Coronary artery (tissue), 2 donors: ENCODE results near the gene ZBTB20.

ENCODE experiments used
- DNase-seq: peaks from one replicate; pipeline ENCODE4 v3.0.0-alpha.2; 2017; ENCODE audit warnings: low spot score
- H3K27ac ChIP-seq, 2 donors: fragments of 200-600 bp; sonication (generic); one replicate each; pipeline ENCODE4 v1.5.1; 2016 to 2019
- H3K4me3 ChIP-seq: fragments of 200-600 bp; sonication (generic); 2 replicates; pipeline ENCODE4 v1.5.1; 2016; ENCODE audit warnings: mild to moderate bottlenecking, moderate library complexity
- TF ChIP-seq, protein P1 (sequence below): fragments of 200-600 bp; sonication (generic); IDR thresholded peaks from one replicate; pipeline ENCODE4 v1.5.1; 2019; ENCODE audit warnings: antibody characterized with exemption

The ZBTB20 gene

DNA sequence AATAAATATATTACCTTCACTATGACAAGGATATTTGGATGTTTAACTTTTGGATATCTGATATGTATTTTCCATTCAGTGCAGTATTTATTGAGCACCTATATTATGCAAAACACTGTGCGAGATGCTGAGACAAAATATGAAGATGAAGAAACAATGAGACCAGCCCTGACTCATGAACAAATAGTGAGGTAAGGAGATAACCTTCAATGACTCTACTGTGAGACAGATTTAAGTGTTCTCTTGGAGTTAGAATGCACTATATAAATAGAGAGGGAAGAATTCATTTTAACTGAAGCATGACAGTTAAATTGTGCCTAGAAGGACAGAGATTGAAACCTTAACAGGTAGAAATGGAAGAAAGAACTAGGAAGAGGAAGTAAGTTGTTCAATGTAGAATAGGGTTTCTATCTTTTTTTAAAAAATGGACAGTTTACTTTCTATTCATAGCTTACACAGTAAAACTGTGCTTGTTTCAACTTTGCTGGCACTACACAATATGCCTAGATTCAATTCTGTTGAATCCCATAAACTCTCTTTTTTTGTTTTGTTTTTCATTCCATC, 124.2 kb downstream of the ZBTB20 start:
- TF ChIP-seq, protein P1, sequence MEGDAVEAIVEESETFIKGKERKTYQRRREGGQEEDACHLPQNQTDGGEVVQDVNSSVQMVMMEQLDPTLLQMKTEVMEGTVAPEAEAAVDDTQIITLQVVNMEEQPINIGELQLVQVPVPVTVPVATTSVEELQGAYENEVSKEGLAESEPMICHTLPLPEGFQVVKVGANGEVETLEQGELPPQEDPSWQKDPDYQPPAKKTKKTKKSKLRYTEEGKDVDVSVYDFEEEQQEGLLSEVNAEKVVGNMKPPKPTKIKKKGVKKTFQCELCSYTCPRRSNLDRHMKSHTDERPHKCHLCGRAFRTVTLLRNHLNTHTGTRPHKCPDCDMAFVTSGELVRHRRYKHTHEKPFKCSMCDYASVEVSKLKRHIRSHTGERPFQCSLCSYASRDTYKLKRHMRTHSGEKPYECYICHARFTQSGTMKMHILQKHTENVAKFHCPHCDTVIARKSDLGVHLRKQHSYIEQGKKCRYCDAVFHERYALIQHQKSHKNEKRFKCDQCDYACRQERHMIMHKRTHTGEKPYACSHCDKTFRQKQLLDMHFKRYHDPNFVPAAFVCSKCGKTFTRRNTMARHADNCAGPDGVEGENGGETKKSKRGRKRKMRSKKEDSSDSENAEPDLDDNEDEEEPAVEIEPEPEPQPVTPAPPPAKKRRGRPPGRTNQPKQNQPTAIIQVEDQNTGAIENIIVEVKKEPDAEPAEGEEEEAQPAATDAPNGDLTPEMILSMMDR, result no peak
- DNase-seq, result no peak
- Histone ChIP-seq H3K4me3 (no peak overlapping the region), H3K27ac (no peak overlapping the region)

DNA sequence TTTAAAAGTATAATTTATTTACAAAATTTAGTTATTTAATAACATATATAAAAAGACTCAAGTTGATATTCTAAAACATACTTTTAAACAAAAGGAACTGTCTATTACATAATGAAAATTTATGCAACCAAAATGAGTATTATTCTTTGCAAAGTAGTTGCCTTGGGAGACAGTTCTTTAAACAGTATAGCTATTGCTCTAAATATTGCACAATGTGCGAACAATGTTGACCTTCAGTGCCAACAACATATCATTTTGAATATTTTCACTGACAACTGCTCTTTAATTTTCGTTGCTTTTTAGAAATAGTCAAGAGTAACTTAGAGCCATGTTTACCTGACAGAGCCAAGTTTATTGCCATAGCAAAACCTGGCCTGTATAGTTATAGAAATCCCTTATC, 124.9 kb downstream of the ZBTB20 start:
- no peak overlapping the region for H3K27ac ChIP-seq
- TF ChIP-seq, protein P1, result no peak
- H3K4me3 ChIP-seq, result no peak overlapping the region
- DNase-seq, result no peak

DNA sequence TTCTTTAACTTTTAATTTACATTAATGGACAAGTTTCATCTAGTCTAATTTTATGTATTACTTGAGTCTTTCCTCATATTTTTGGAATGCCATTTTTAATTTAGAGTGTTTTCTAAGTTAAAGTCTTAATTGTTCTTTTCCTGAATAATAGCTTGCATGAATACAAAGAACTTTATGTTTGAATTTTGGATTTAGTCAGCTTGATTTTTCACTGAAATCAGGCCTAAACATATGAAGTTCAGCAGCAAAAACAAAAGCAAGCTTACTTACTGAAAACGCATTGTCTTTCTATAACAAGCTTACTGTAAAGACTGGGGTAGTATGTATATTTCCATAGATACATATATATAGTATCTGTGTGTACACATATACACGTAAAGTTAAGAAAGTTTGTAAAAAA, 126.0 kb downstream of the ZBTB20 start:
- no peak for DNase-seq
- TF ChIP-seq, protein P1, result no peak
- no peak overlapping the region for H3K4me3 ChIP-seq
- no peak overlapping the region for H3K27ac ChIP-seq

DNA sequence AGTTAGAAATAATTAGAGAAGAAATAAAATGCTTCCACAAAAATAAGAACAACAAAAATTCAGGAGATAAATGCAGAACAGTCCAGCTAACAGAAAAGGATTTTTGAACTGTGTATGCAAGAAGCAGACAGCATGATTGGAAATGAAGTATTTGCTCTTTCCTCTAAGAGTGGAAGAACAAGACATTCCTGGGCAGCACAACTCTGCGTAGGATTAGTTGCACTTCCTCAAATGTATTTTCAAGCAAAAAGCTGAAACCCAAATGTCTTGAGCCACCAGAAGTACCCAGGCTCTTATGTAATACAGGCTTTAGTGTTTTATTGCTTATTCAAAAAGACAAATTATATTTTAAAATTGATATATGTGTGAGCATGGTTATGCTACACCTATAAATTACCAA, 127.2 kb downstream of the ZBTB20 start:
- H3K27ac ChIP-seq, result no peak overlapping the region
- no peak overlapping the region for H3K4me3 ChIP-seq
- TF ChIP-seq, protein P1, result no peak
- DNase-seq, result no peak

DNA sequence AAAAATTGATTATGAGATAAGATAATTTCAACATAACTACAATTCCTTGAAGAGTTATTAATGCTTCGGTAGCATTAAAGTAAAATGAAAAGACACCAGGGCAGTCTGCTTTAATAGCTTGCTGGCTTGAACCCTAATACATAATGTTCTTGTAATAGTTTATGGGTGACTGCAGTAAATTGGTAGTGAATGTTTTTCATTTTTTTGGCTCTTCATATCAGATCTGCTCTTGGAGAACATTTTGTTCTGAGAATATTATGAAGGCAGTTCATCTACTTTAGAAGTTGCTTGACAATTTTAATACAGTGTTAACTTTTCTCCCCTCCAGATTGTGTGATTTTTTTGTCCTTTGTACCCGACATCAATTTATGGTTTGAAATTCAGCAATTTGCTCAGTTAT, 128.4 kb downstream of the ZBTB20 start:
- TF ChIP-seq, protein P1, result no peak
- no peak overlapping the region for H3K4me3 ChIP-seq
- H3K27ac ChIP-seq, result no peak overlapping the region
- DNase-seq, result no peak

DNA sequence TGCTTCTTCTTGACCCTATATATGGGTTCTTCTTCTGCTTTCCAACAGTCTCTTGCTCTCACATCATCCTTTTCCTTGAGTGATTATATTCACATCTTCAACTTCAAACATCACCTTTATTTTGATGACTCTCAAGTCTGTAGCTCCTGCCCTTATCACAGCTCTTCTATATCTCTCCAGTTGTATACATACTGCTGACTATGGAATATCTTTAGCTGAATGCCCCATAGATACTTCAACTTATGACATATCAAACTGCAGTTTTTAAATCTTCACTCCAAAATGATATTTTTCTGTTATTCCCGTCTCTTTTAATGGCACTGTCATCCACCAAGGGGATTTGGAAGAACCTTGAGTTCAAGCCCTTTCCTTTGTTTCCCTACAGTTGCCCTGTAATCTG, 139.1 kb downstream of the ZBTB20 start:
- no peak for DNase-seq
- Histone ChIP-seq H3K27ac (no peak overlapping the region), H3K4me3 (no peak overlapping the region)
- TF ChIP-seq, protein P1, result no peak

DNA sequence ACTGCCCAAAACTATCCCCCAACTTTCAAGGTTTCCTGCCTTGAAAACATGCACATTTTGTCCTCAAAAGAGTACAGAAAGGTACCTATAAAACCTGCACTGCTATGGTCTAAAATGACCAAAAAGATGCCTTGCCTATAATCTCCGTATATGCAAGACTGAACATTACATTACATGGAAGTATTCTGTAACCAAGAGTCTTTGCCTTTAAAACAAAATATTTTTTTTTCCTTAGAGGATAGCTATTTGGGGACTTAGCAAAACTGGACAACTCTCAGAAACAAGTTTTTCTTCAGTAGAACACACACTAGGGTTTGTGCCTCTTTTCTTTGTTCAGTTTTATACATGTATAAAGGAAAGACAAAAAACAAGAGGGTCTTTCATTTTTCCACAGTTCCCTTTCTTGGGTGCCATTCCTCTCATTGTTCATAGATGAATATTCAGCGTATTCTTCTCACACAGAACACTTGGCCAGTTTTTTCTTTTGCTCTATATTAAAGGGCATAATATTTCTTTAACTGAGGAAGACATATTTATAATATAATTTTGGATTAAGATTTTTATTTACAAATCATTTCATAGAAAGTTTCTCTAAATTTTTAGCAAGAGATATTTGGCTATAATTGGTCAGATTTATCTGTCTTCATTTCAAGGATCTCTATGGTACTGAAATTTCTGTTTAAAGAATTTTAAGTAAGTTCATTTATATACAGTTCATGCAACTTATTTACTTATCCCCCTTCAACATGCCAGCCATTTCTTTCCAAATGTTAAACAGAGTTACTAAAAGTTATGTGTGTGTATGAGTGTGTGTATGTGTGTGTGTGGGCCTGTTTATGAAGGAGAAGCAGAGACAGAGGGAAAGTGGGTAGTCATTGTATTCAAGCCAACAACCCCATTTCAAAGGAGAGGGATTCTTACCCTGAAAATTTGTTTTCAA, 142.6 kb downstream of the ZBTB20 start:
- DNase-seq, result no peak
- Histone ChIP-seq H3K27ac (no peak overlapping the region), H3K4me3 (no peak overlapping the region)
- TF ChIP-seq, protein P1, result no peak
